Globus pallidus (tissue), 1 donor: Measurements from ENCODE around the gene BDP1.
"Not testable (repeated sequence)": the region's sequence is repeated elsewhere in the genome, so short reads cannot be mapped to it uniquely, and the experiment has no call there.

Source experiments
- DNase-seq: peaks from one replicate; pipeline ENCODE4 v3.0.0-alpha.2; 2015; ENCODE audit warnings: low spot score

BDP1 gene

GRCh38 chr5:71571811-71572210, 116.4 kb downstream of the BDP1 start:
- not testable (repeated sequence) for DNase-seq

GRCh38 chr5:71573591-71573990, 118.1 kb downstream of the BDP1 start:
- no peak for DNase-seq

- DNase-seq: not testable (repeated sequence)
Measured at GRCh38 chr5:71575588-71575987, 120.1 kb downstream of the BDP1 start.

GRCh38 chr5:71576241-71576640, 120.8 kb downstream of the BDP1 start:
- DNase-seq: no peak

- not testable (repeated sequence) for DNase-seq
Measured at GRCh38 chr5:71577839-71578238, 122.4 kb downstream of the BDP1 start.

GRCh38 chr5:71582945-71583584, 127.6 kb downstream of the BDP1 start:
- DNase-seq: no peak

- no peak for DNase-seq
Measured at GRCh38 chr5:71586052-71586940, 130.8 kb downstream of the BDP1 start.

GRCh38 chr5:71586941-71587765, 131.7 kb downstream of the BDP1 start, which contains the start of gene MCCC2:
Gene MCCC2, plus strand, starts transcription at chr5:71587340. Its CDS starts 86 bp downstream, at chr5:71587426.
- peak; percentile 91 for DNase-seq

- DNase-seq: no peak
Measured at GRCh38 chr5:71587766-71588532, 132.5 kb downstream of the BDP1 start.

- no peak for DNase-seq
Measured at GRCh38 chr5:71588533-71588885, 133.1 kb downstream of the BDP1 start.

- no peak for DNase-seq
Measured at GRCh38 chr5:71589903-71590302, 134.5 kb downstream of the BDP1 start.

- no peak for DNase-seq
Measured at GRCh38 chr5:71591100-71591499, 135.6 kb downstream of the BDP1 start.

GRCh38 chr5:71596169-71596568, 140.7 kb downstream of the BDP1 start:
- DNase-seq: no peak

- DNase-seq: no peak
Measured at GRCh38 chr5:71597001-71597400, 141.6 kb downstream of the BDP1 start.

GRCh38 chr5:71600783-71601182, 145.3 kb downstream of the BDP1 start:
- no peak for DNase-seq

- peak; percentile 59 for DNase-seq
Measured at GRCh38 chr5:71601222-71602026, 146.0 kb downstream of the BDP1 start.

- DNase-seq: not testable (repeated sequence)
Measured at GRCh38 chr5:71609916-71610315, 154.5 kb downstream of the BDP1 start.

GRCh38 chr5:71615809-71616208, 160.4 kb downstream of the BDP1 start:
- DNase-seq: no peak
